CD4-positive, alpha-beta T cell treated with Interleukin-1 beta for 1 hour (primary cell): ENCODE measurements around the gene SLC11A1.

ENCODE experiments used
- DNase-seq, 2 donors: peaks; one replicate each; pipeline ENCODE4 v3.0.0-alpha.2; 2020 to 2022

Gene SLC11A1

GRCh38 chr2:218394298-218395089 is 12.4 kb downstream of the SLC11A1 start:
- no peak for DNase-seq

DNA sequence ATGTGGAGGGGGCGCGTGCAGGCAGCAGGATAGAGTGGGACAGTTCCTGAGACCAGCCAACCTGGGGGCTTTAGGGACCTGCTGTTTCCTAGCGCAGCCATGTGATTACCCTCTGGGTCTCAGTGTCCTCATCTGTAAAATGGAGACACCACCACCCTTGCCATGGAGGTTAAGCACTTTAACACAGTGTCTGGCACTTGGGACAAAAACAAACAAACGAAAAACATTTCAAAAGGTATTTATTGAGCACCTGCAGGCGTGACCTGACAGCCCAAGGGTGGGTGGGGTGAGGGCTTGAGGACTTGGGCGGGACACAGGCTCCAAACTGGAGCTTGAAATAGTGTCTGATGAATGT is 13.0 kb downstream of the SLC11A1 start:
- DNase-seq = no peak

DNA sequence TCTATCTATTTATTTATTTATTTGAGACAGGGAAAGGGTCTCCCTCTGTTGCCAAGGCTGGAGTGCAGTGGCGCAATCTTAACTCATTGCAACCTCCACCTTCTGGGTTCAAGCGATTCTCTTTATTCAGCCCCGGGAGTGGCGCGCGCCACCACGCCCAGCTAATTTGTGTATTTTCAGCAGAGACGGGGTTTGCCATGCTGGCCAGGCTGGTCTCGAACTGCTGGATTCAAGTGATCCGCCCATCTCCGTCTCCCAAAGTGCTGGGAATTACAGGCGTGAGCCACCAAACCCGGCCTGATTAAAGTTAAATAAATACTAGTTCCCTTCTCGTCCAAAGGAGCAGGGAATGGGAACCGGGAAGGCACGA is 13.4 kb downstream of the SLC11A1 start:
- no peak for DNase-seq

DNA sequence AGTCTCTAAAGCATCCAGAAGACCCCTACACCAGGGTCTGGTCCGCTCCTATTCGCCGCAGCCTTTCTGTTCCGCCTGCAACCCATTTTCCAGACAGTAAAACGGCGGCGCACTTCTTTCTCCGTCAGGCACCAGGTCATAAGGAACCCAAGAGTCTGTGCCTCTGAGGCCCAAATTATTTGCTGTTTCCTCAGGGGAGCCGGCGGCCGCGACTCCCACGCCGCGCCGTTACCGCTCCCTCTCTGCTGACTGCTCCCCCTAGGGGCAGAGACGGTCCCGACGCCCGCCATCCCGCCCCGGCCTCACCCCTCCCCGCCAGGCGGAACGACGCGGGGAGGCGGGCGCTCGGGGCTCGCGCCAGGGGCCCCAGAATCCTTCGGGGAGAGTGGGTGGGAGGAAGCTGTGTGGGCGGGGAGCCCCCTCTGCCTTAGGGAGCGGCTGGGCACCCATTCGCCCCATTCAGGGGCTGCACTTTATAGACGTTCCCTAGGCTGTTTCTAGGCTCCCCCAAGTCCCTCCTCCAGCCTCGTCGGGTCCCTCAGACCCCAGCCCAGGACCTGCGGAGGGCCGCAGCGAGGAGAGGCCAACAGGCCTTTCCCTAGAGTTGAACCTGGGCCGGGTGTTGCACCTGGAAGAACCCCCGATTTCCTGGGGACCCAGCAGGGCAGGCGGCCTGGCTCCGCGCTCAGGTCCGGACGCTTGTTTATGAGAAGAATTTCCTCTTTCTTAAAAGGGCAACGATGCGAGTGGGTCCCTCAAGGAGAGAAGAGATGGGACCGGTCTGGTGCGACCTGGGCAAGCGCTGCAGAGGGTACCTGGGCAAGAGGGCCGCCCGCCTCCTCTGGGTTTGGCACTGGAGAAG is 14.0 kb downstream of the SLC11A1 start:
- peak; percentile 96 for DNase-seq

- DNase-seq = peak; percentile 81 to 85
Observed at GRCh38 chr2:218396688-218397462, 14.8 kb downstream of the SLC11A1 start.

DNA sequence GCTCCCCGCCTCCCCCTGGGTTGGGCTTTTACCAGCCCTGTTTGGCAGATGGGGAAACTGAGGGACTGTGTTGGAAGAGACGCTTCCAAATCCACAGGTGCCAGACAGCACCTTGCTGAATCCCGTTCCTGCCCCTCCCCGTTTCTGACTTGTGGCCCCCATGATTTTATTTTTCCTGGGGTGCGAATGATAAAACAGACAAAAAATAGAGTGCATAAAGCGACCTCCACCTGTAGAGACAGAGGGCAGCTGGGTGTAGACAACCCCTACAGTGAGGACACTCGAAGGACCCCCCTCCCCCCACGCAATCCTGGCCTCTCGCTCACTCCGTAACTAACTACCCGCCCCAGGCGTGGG is 15.4 kb downstream of the SLC11A1 start:
- DNase-seq = no peak

DNA sequence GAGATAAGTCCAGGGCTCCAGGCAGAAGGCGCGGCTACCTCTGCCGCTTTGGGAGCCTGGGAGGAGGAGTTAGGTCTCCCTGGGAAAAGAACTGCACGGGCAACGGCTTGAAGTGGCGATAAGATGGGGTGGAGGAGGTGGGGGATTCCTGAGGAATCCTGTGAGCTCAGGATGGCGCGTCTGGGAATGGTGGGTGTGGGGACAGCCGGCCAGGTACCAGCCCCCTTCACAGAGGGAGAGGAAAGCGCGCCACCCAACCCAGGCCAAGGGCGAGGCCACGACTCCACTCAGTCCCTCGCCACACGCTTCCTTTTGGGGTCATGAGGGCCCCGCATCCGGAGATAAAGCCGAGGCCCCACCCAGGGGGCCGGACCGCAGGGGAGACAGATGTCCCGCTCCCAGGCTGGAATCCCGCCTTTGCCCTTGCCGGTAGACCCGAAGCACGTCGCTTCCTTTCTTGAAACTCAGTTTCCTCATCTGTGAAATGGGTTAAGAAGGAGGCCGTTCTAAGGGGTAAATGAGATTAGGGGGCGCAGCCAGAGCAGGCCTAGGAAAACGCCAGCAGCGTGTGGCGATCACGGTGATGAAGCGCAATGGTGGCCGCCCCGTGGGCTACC is 15.9 kb downstream of the SLC11A1 start:
- peak; percentile 63 to 68 for DNase-seq

DNA sequence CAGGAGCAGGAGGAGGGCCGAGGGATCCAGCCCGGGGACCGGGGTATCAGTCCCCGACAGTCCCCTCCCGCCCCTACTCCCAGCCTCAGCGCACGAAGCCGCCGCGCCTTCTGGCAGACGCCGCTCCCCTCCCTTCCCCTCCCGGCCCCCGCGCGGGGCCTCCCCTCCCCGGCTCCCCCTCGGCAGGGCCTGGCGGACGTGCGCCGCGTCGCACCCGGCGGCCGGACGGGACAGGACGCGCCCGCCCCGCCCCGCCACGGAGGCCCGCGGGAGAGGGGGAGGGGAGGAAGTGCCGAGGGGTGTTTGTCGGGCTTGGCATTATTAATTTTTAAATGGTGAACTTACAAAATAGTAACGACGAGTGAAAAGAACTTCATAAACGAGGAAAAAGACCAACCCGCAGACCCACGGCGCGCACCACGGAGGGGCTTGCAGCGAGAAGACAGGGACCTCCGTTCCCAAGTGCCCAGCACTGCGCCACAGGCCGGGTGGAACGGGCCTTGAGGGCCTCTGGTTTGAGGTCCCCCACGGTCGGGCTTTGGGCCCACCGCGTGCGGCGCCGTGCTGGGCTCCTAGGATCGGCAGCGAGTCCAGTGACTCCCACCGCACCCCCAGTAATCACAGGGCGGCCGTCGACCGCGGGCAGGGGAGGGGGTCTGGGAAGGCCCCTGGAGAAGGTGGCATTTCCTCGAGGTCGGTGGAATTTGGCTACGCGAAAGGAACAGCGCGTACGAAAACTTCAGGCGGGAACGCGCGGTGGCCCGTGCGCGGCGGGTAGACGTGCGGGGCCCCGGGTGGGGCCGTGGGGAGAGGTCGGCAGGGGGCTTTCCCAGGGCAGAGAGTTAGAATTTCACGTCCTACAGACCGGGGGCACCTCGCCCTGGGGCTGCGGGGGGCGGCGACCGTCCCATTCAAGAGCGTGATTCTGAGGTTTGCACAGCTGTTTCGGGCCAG is 16.6 kb downstream of the SLC11A1 start:
- peak; percentile 75 to 81 for DNase-seq

GRCh38 chr2:218399391-218400166 is 17.5 kb downstream of the SLC11A1 start, which contains the start of gene CTDSP1:
Gene CTDSP1 (plus strand): TSS chr2:218399868. CDS start chr2:218400091, 223 bp downstream.
- peak; percentile 93 for DNase-seq

DNA sequence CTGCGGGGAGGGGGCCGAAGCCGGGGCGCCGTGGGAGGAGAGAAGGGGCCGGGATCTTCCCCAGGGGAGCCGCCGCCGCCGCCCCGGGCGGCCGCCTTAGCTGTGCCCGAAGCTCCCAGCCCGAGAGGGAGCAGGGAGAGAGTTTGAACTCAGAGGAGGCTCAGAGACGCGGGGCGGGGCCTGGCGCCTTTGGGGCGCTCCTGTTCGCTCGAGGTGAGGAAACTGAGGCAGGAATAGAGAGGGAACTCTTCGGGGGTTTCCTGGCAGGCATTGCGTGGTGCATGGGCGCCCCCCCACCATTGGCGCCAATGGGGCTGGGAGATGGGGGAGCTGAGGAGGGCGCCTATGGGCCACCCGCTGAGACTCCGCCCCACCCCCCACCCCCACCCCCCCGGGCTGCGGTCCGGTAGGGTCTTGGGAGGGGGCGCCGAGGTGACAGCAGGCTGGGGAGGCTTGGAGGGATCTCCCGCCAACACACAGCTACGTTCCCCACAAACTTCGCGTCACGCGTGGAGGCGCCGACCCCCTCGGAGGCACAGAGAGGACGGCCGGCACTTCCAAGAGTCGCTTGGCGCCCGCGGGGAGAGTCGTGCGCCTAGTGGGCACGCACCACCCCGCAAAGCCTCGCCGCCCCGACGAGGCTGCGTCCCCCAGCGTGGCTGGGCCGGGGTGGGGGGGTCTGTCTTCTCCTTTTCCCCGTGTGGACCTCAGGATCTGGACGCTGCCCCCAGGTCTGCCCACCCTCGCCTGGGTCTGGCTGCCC is 18.3 kb downstream of the SLC11A1 start:
- DNase-seq = peak; percentile 51 to 53

DNA sequence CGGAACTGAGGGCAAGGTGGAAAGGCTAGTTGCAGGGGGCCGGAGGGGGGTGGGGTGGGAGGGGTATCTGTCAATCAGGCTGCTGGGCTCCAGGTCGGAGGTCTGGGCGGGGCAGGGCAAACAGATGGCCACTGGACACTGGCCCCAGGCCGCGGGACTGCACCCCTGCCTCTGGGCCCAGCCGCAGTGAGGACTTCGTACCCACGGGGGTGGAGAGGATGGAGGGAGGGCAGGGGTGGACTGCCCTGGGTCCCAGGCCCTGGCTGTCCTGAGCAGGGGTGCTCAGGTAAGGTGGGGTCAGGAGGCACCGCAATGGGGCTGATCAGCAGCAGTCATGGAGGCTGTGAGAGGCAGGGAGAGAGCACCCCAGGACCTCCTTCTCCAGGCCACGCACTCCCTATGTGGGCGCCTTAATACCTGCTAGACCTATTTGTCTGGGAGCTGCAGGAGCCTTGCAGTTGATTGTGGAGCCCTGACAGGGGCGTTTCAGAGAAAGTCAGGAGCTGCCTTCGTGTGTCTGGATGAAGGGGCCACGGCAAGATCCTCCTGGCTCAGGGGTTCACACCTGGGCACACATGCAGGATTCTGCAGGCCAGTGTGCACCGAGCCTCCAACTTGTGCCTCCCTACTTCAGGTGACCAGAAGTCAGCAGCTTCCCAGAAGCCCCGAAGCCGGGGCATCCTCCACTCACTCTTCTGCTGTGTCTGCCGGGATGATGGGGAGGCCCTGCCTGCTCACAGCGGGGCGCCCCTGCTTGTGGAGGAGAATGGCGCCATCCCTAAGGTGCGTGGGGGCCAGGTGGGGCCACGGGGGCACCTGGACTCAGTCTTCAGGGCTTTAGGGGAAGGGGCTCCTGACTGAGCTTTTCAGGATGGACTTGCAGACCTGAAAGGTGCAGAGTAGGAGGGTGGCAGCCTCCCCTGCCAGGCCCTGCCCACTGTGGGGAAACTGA is 19.1 kb downstream of the SLC11A1 start:
- no peak for DNase-seq

GRCh38 chr2:218401890-218402289 is 19.8 kb downstream of the SLC11A1 start:
- DNase-seq = no peak

DNA sequence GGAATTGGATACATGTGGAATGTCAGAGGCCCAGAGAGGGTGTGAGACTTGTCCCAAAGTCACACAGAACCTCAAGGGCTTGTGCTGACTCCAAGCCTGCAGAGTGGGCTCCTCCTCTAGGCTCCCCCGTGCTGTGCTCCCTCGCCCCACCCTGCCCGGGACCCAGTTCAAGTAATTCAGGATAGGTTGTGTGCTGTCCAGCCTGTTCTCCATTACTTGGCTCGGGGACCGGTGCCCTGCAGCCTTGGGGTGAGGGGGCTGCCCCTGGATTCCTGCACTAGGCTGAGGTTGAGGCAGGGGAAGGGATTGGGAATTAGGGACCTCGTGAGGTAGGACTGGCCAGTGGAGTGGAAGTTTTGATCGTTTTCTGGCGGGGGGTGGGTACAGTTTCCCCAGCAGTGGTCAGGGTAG is 20.4 kb downstream of the SLC11A1 start:
- DNase-seq = no peak

DNA sequence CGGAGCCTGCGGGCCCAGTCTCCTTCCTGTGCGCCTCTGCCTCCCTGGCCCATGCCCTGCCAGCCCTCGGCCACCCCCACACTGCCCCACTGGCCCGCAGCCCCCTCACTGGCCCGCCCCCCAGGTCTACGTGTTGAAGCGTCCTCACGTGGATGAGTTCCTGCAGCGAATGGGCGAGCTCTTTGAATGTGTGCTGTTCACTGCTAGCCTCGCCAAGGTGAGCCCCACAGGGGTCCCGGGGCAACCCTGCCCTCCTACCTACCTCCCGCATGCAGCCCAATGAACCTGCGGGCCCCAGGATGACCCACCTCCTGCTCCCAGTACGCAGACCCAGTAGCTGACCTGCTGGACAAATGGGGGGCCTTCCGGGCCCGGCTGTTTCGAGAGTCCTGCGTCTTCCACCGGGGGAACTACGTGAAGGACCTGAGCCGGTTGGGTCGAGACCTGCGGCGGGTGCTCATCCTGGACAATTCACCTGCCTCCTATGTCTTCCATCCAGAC is 20.9 kb downstream of the SLC11A1 start:
- no peak for DNase-seq

DNA sequence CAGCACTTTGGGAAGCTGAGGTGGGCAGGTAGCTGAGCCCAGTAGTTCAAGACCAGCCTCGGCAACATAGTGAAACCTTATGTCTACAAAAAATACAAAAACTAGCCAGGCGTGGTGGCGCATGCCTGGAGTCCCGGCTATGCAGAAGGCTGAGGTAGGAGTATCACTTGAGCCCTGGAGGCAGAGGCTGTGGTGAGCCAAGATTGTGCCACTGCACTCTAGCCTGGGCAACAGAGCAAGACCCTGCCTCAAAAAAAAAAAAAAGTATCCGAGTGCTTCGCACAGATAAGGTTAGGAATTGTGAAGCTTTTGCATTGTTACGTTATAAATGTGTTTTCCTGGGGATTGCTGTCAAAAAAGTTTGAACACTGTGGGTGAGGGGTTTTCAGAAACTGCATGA is 21.7 kb downstream of the SLC11A1 start:
- DNase-seq = no peak

- DNase-seq = no peak
Observed at GRCh38 chr2:218404351-218405085, 22.4 kb downstream of the SLC11A1 start.

DNA sequence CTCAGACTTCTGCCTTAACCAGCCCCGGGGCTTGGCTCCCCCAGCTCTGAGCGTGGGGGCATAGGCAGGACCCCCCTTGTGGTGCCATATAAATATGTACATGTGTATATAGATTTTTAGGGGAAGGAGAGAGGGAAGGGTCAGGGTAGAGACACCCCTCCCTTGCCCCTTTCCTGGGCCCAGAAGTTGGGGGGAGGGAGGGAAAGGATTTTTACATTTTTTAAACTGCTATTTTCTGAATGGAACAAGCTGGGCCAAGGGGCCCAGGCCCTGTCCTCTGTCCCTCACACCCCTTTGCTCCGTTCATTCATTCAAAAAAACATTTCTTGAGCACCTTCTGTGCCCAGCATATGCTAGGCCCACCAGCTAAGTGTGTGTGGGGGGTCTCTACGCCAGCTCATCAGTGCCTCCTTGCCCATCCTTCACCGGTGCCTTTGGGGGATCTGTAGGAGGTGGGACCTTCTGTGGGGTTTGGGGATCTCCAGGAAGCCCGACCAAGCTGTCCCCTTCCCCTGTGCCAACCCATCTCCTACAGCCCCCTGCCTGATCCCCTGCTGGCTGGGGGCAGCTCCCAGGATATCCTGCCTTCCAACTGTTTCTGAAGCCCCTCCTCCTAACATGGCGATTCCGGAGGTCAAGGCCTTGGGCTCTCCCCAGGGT is 23.1 kb downstream of the SLC11A1 start:
- DNase-seq = no peak
